ENCODE results near the gene KCTD11. TPM values are rescaled to one million over a fixed set of nuclear protein-coding genes. Genes with fewer than 3 reads are reported as not detected.

The KCTD11 gene
- total and polyA plus RNA-seq, 8 donors = 3.4 to 7.2 (median 5.3) TPM

- DNase-seq = peak; percentile 83 to 94 (median 90)
- Histone ChIP-seq H3K36me3 (no peaks in the 10 kb centered on the region), H3K27ac (peak within 1 kb of the TSS; percentile 85 to 94 (median 91)), H3K27me3 (no peaks in the 10 kb centered on the region), H3K4me1 (peaks cover 0 to 9% (median 0%) of the 10 kb centered on the region in 3 donors), H3K4me3 (peak within 1 kb of the TSS; percentile 63 to 82 (median 71)), H3K9me3 (no peaks in the 10 kb centered on the region)
- ATAC-seq = peak; percentile 92 to 97 (median 94)
- intact Hi-C loops (cut with DNase I) = no loop called here
- TF ChIP-seq CTCF (IDR thresholded peaks at IDR 0.05) = peak in 1 of 4 donors; percentile 21
- FAIRE-seq = no peak
- whole genome bisulfite sequencing, 2 donors = 0 to 1% methylated on average over 40 to 71 of the region's 71 CpGs
These were observed 42.7 kb downstream of the KCTD11 start, which contains the start of gene PLSCR3 for GRCh38 chr17:7394452-7395191. Gene PLSCR3 (minus strand): TSS chr17:7394525. CDS start chr17:7394110, 415 bp downstream.

GRCh38 chr17:7396147-7396546, 44.2 kb downstream of the KCTD11 start:
- intact Hi-C loops (cut with DNase I) = no loop called here
- DNase-seq = peak in 1 of 6 donors; percentile 11
- no peak for ATAC-seq
- 93 to 95% methylated on average over 4 of the region's 4 CpGs for WGBS, 2 donors
- FAIRE-seq = no peak
- Histone ChIP-seq H3K36me3 (no peaks in the 10 kb centered on the region), H3K27me3 (no peaks in the 10 kb centered on the region), H3K9me3 (no peaks in the 10 kb centered on the region), H3K4me1 (peaks cover 0 to 9% (median 0%) of the 10 kb centered on the region in 3 donors), H3K4me3 (no peak overlapping the region), H3K27ac (no peak overlapping the region)
- no peak for TF ChIP-seq CTCF (IDR thresholded peaks at IDR 0.05)

GRCh38 chr17:7398612-7399011, 46.6 kb downstream of the KCTD11 start:
- no peak for TF ChIP-seq CTCF (IDR thresholded peaks at IDR 0.05)
- DNase-seq (no peak), FAIRE-seq (no peak), ATAC-seq (no peak)
- Histone ChIP-seq H3K36me3 (no peaks in the 10 kb centered on the region), H3K4me1 (peaks cover 2 to 18% (median 8%) of the 10 kb centered on the region in 3 donors), H3K27ac (no peak overlapping the region), H3K27me3 (no peaks in the 10 kb centered on the region), H3K4me3 (no peak overlapping the region), H3K9me3 (no peaks in the 10 kb centered on the region)
- intact Hi-C loops (cut with DNase I) = no loop called here
- WGBS, 2 donors = 79 to 81% methylated on average over 2 of the region's 2 CpGs

- peak in 5 of 6 donors; percentile 50 to 77 (median 66) for DNase-seq
- WGBS, 2 donors = 8 to 10% methylated on average over 15 to 16 of the region's 16 CpGs
- TF ChIP-seq CTCF (IDR thresholded peaks at IDR 0.05) = no peak
- H3K9me3 ChIP-seq = no peaks in the 10 kb centered on the region
- peak overlapping the region; percentile 39 to 69 (median 58) for H3K4me3 ChIP-seq
- no peak for FAIRE-seq
- no peaks in the 10 kb centered on the region for H3K36me3 ChIP-seq
- ATAC-seq = peak; percentile 0 to 5 (median 2)
- no peaks in the 10 kb centered on the region for H3K27me3 ChIP-seq
- H3K27ac ChIP-seq = peak overlapping the region; percentile 70 to 88 (median 85)
- intact Hi-C loops (cut with DNase I) = no loop called here
- peaks cover 2 to 10% (median 8%) of the 10 kb centered on the region in 3 donors for H3K4me1 ChIP-seq
These were observed 51.2 kb downstream of the KCTD11 start for GRCh38 chr17:7403043-7403726.
